ENCODE measurements around the gene CDHR5.

GRCh38 chr11:596374-596773, 28.4 kb downstream of the CDHR5 start:
- TF ChIP-seq CTCF (IDR thresholded peaks at IDR 0.05), result no peak
- TF ChIP-seq POLR2A (IDR thresholded peaks at IDR 0.05), result no peak
